GM12891 (cell line): ENCODE results near the gene PLCL1.
A peak's percentile ranks its signal among the peaks of the same experiment; 100 is the strongest.

ENCODE experiments used
- DNase-seq: peaks from one replicate; pipeline ENCODE4 v3.0.0; 2011; ENCODE audit warnings: low spot score; ENCODE audit not compliant: insufficient read length
- FAIRE-seq: peaks from 2 replicates; lab custom pipeline; 2011; peaks lifted over from hg19 to GRCh38; lab: Jason Lieb, UNC
- PAX5 ChIP-seq: IDR thresholded peaks from 2 replicates; pipeline ENCODE4 v1.6.1; 2011; ENCODE audit warnings: low read length, moderate library complexity, mild to moderate bottlenecking; ENCODE audit not compliant: insufficient read depth, severe bottlenecking
- POLR2A ChIP-seq: IDR thresholded peaks from 2 replicates; pipeline ENCODE4 v1.6.1; 2011; ENCODE audit warnings: low read depth, low read length, control low read depth
- POLR2AphosphoS5 ChIP-seq: IDR thresholded peaks from 2 replicates; pipeline ENCODE4 v1.6.1; 2011; ENCODE audit warnings: low read depth, low read length, control low read depth
- POU2F2 ChIP-seq: IDR thresholded peaks from 2 replicates; pipeline ENCODE4 v1.6.1; 2011; ENCODE audit warnings: low read depth, mild to moderate bottlenecking, control low read depth, low read length, moderate library complexity
- SPI1 ChIP-seq: IDR thresholded peaks from 2 replicates; pipeline ENCODE4 v1.6.1; 2011; ENCODE audit warnings: low read depth, low read length, control low read depth
- TAF1 ChIP-seq: IDR thresholded peaks from 2 replicates; pipeline ENCODE4 v1.6.1; 2011; ENCODE audit warnings: low read depth, low read length, control low read depth

Gene PLCL1

GRCh38 chr2:197805715-197806633, 1.6 kb downstream of the PLCL1 start:
- no peak for DNase-seq
- TF ChIP-seq PAX5 = no peak
- TF ChIP-seq POU2F2 = no peak
- TF ChIP-seq TAF1 = no peak
- no peak for TF ChIP-seq POLR2A
- no peak for TF ChIP-seq POLR2AphosphoS5
- TF ChIP-seq SPI1 = no peak
- FAIRE-seq = no peak

DNA sequence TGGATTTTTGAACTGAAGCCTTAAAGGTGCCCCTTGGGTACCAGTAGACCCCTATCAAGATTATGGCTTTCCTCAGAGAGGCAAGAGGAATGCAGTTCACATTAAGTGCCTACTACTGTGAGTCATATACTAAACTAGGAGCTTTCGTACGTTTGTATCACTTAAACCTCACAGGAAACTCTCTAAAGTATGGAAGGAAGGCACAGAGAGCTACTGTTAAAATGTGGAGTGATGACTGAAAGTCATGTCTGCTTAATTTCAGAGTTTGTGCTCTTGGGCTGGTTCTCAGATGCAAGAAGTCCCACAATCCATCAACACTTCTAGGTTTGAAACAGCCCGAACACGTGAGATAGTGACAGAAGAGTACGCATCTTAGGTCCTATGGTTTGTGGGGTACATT, 4.7 kb downstream of the PLCL1 start:
- FAIRE-seq (no peak), DNase-seq (no peak)
- no peak for TF ChIP-seq POLR2A
- no peak for TF ChIP-seq PAX5
- TF ChIP-seq TAF1 = no peak
- TF ChIP-seq POLR2AphosphoS5 = no peak
- TF ChIP-seq SPI1 = no peak
- no peak for TF ChIP-seq POU2F2

GRCh38 chr2:197810016-197810415, 5.6 kb downstream of the PLCL1 start:
- TF ChIP-seq SPI1 (no peak), TAF1 (no peak), POU2F2 (no peak), POLR2AphosphoS5 (no peak), POLR2A (no peak), PAX5 (no peak)
- FAIRE-seq (no peak), DNase-seq (no peak)

- FAIRE-seq (no peak), DNase-seq (no peak)
- TF ChIP-seq PAX5 (no peak), POU2F2 (no peak), POLR2AphosphoS5 (no peak), SPI1 (no peak), POLR2A (no peak), TAF1 (no peak)
These were observed 6.1 kb downstream of the PLCL1 start for GRCh38 chr2:197810491-197810890.

GRCh38 chr2:197813093-197813787, 8.8 kb downstream of the PLCL1 start:
- DNase-seq (no peak), FAIRE-seq (peak; percentile 70)
- no peak for TF ChIP-seq POLR2A
- TF ChIP-seq TAF1 = no peak
- no peak for TF ChIP-seq POU2F2
- no peak for TF ChIP-seq SPI1
- no peak for TF ChIP-seq PAX5

GRCh38 chr2:197814526-197814925, 10.1 kb downstream of the PLCL1 start:
- DNase-seq (no peak), FAIRE-seq (no peak)
- TF ChIP-seq POLR2A (no peak), POLR2AphosphoS5 (no peak), SPI1 (no peak), PAX5 (no peak), TAF1 (no peak)

GRCh38 chr2:197821550-197822289, 17.3 kb downstream of the PLCL1 start:
- DNase-seq = no peak
- TF ChIP-seq PAX5 = no peak
- TF ChIP-seq POLR2A = no peak
- no peak for TF ChIP-seq POLR2AphosphoS5
- TF ChIP-seq POU2F2 = no peak
- TF ChIP-seq TAF1 = no peak
- no peak for TF ChIP-seq SPI1
- peak; percentile 35 for FAIRE-seq

DNA sequence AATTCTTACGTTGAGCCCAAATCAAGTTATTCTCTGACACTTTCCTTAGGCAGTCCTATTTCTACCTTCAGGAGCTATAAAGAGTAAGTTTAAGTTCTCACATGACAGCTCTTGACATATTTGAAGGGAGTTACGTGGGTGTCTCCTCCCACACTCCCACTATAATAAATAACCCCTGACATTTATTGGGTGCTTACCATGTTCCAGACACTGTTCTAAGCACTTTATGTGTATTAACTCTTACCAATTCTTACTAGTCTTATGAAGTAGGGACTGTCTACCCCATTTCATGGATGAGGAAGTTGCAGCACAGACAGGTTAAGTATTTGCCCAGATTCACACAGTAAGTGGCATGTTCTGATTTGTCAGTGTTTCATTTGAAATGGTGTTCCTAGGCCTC, 17.9 kb downstream of the PLCL1 start:
- DNase-seq (no peak), FAIRE-seq (no peak)
- TF ChIP-seq POLR2AphosphoS5 (no peak), SPI1 (no peak), POU2F2 (no peak), TAF1 (no peak), POLR2A (no peak), PAX5 (no peak)

GRCh38 chr2:197827618-197828017, 23.2 kb downstream of the PLCL1 start:
- FAIRE-seq (no peak), DNase-seq (no peak)
- TF ChIP-seq POU2F2 (no peak), POLR2A (no peak), POLR2AphosphoS5 (no peak), TAF1 (no peak), SPI1 (no peak), PAX5 (no peak)
